NCI-H2196 treated with DMSO at 0.1 percent for 48 hours (cell line): ENCODE results near the gene CLCNKB.

ENCODE experiments used
- DNase-seq: peaks from one replicate; lab custom pipeline; 2025; ENCODE audit not compliant: unreplicated experiment; lab: John Stamatoyannopoulos, UW

Gene CLCNKB

DNA sequence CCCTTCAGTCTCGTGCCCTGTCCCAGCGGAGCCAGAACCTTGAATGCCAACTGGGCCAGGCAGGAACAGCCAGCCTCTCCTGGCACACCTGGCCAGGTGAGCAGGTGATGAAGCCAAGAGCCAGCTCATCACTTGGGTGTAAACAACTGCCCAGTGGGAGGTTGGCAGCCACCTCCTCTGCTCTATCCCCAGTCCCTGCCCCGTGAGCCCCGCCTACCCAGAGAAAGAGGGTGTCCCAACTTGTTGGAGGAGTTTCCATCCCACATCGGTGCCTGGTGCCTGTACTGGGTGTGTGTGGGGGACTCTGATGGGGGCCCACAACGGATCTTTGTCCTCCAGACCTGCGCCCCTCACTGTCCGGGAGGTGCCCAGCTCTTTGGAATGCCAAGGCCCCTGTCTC lies 47.7 kb downstream of the CLCNKB start:
- DNase-seq = no peak

DNA sequence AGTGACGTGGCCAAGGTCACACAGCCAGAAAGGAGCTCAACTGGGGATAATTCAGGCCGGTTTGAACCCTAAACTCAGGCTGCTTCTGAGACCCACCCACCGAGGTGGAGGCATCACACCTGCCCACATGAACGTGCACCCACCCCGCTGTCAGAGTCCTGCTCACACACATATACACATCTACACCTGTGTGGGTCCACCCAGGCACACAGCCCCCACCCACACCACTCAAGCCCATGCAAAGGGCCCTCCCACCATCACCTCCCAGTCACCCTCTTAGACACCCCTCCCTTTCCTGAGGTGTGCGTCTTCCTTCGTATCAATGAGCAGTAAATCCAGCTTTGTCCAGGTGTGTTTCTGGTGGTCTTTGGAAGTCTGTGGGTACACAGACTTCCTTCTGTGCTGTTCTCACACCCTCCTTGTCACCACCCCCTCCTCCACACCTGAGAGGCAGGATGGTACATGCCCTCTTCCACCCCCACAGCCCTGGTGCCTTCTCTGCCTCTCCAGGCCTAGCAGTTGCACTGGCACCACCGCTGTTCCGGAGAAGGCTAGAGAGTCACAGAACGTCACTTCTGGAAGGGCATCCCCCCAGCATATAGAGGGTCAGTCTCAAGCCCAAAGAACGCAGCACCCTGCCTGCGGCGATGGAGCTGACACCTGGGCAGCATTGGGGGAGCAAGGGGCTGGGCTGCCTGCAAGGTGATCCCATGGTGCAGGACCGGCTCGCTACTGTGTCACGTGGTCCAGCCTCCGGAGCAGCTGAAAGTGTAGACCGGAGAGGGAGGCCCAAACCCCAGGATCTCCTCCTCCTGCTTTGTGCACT lies 48.7 kb downstream of the CLCNKB start:
- DNase-seq = no peak

DNA sequence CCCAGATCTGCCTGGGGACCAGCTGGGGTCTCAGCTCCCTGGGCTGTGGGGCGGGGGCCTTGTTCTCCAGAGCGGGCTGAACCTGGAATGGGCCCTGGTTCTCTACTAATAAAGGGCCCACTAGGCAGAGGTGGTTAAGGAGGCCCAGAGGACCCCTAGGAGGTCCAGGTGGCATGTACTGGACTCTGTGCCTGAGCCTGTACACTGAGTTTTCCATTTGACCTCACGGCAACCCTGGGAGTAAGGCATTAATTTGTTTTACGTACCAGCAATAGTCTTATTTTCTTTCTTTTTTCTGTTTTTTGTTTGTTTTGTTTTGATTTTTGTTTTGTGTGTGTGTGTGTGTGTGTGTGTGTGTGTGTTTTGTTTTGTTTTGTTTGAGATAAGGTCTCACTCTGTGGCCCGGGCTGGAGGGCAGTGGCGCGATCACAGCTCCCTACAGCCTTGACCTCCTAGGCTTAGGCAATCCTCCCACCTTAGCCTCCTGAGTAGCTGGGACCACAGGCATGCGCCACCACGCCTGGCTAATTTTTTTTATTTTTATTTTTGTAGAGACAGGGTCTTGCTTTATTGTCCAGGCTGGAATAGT lies 49.4 kb downstream of the CLCNKB start:
- DNase-seq = no peak

DNA sequence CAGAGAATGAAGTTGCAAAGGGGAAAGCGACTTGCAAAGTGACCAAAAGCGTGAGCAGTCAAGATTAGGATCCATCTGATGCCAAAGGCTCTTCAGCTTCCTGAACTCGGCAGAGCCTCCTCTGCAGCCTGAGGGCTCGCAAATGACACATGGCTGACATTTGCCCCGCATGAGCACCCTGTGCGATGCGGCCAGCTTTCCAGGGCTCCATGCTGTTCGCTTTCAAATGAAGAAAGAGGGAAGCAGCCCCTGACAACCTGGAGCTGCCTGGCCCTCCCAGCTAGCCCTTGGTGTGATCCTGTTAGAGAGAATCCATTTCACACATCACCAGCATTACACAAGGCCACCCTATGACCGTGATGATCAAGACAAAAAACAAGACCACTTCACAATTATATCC lies 50.0 kb downstream of the CLCNKB start:
- DNase-seq = no peak

DNA sequence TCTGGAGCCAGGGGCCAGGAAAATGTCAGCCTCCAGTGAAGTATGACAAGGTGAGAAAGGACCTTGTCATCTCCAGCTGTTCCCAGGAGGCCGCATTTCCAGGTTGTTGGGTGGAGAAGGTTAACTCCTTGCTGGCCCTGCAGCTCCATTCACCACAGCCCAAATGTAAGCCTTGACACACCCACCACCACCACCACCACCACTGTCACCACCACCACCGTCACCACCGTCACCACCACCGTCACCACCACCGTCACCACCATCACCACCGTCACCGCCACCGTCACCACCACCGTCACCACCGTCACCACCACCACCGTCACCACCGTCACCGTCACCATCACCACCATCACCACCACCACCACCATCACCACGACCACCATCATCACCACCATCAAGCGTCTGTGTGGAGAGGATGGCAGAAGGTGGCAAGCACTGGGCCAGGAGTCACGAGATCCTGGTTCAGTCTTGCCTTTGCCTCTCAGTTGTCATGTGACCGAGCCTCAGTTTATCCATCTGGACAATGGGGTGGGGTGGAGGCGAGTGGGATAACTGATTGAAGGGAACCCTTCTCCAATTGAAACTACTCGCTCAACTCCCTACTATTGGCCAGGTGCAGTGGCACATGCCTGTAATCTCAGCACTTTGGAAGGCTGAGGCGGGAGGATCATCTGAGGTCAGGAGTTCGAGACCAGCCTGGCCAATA lies 51.0 kb downstream of the CLCNKB start:
- no peak for DNase-seq

DNA sequence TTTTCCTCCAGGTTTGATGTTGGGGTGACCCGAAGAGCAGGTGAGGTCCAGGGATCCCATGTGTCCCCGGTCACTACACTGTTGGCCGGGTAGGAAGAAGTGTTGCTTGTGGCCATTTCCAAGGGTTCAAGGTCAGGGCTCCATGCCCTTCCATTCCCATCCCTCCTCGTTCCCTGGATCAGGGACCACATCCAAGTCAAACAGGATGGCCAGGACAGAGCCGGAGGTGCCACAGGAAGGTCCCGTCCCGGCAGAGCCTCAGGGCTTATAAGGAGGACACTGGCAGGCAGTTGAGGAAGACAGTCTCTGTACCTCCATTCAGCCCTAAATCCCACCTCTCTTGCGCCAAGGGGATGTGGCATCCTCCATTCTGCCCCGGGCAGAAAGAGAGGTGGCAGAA lies 51.9 kb downstream of the CLCNKB start:
- DNase-seq = no peak

DNA sequence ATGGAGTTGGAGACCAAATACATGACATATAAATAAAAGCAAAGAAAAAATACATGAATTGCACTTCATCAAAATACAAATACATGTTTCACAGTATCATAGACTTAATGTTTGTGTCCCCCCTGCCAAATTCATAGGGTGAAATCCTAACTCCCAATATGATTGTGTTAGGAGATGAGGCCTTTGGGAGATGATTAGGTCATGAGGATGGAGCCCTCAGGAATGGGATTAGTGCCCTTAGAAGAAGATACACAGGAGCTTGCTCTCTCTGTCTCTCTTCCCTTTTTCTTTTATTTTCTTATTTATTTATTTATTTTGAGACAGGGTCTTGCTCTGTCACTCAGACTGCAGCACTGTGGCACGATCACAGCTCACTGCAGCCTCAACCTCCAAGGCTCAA lies 55.8 kb downstream of the CLCNKB start:
- no peak for DNase-seq

DNA sequence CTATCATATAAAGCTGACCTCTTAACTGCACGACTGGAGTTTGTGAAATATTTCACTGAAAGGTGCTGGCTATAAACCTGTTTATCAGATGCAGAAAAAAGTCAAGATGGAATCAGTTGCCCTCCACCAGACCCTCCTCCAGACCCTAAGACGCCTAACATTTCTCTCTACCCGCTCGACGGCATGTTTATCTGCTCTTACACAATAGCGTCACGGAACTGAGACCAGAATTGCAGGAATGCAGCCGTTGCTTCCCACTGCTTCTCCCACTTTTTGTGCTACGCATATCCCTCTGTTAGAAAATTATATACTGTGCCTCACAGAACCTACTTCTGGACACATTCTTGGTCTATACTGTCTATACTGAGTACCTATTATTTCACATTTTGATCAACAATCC lies 58.0 kb downstream of the CLCNKB start:
- no peak for DNase-seq
